Fibroblast of mammary gland (primary cell): ENCODE measurements around the gene CLEC3A.
A peak's percentile ranks its signal among the peaks of the same experiment; 100 is the strongest.

ENCODE experiments used
- DNase-seq: peaks from one replicate; pipeline ENCODE4 v3.0.0-alpha.2; 2010; ENCODE audit warnings: low read depth
- H3K4me3 ChIP-seq: 2 replicates; pipeline ENCODE4 v1.5.1; 2011; ENCODE audit warnings: low read depth, mild to moderate bottlenecking, low read length, moderate library complexity; ENCODE audit not compliant: control insufficient read depth
- TF ChIP-seq, protein P1 (sequence below): conservative IDR thresholded peaks from 2 replicates; pipeline ENCODE4 v1.5.1; 2011; ENCODE audit warnings: low read depth, low read length, inconsistent platforms; ENCODE audit not compliant: control insufficient read depth, insufficient read depth

The CLEC3A gene

DNA sequence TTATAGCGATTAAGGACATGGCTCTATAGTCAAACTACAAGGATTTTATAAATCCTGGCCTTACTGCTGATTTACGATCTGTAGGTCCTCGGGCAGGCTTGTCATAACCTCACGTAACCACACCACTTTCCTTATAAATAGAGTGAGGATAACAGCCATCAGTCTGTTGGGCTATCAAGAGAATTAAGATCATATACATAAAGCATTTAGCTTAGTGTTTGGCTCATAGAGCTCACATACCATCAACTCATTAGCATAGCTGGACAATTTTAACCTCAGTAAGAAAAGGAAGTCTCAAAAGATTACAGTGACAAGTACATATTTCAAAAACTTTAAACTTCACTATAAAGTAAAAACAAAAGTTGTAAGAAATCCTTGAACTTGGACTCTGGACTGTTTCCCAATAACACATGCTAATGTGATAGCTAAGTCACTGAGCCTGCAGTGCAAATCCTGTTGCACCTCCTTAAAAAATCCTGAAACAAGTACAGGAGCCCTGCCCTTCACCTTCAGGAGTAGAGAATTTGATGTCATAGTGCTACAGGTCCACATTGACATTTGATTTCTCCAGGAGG is 20.8 kb upstream of the CLEC3A start:
- TF ChIP-seq, protein P1, sequence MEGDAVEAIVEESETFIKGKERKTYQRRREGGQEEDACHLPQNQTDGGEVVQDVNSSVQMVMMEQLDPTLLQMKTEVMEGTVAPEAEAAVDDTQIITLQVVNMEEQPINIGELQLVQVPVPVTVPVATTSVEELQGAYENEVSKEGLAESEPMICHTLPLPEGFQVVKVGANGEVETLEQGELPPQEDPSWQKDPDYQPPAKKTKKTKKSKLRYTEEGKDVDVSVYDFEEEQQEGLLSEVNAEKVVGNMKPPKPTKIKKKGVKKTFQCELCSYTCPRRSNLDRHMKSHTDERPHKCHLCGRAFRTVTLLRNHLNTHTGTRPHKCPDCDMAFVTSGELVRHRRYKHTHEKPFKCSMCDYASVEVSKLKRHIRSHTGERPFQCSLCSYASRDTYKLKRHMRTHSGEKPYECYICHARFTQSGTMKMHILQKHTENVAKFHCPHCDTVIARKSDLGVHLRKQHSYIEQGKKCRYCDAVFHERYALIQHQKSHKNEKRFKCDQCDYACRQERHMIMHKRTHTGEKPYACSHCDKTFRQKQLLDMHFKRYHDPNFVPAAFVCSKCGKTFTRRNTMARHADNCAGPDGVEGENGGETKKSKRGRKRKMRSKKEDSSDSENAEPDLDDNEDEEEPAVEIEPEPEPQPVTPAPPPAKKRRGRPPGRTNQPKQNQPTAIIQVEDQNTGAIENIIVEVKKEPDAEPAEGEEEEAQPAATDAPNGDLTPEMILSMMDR = no peak
- H3K4me3 ChIP-seq = no peak overlapping the region
- no peak for DNase-seq

DNA sequence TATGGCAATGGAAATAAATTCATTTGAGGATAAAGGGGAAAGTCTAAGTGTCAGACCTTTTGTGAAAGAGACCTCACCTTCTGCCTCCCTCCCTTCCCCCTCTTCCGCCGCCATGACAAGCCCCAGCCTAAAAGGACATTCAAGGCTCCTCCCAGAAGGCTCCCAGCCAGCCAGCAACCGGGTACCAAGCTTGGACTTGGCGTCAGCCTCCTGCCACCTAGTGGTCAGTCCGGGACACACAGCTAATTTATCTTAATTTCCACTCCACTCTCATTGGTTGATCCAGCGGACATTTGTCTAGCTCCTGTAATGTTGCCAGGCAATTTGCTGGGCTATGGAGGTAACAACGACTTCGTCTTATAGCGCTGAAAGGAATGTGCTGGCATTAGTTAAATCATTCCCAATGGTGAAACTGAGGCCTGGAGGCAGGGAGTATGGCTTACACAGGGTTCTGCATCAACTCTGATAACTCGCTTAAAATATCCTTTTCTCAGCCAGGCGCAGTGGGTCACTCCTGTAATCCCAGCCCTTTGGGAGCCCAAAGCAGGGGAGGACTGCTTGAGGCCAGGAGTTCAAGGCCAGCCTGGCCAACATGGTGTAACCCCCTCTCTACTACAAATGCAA is 19.3 kb upstream of the CLEC3A start:
- peak; percentile 87 for DNase-seq
- no peak overlapping the region for H3K4me3 ChIP-seq
- TF ChIP-seq, protein P1 = peak; percentile 82

GRCh38 chr16:78004517-78004916 is 17.8 kb upstream of the CLEC3A start:
- H3K4me3 ChIP-seq = no peak overlapping the region
- TF ChIP-seq, protein P1 = no peak
- no peak for DNase-seq

DNA sequence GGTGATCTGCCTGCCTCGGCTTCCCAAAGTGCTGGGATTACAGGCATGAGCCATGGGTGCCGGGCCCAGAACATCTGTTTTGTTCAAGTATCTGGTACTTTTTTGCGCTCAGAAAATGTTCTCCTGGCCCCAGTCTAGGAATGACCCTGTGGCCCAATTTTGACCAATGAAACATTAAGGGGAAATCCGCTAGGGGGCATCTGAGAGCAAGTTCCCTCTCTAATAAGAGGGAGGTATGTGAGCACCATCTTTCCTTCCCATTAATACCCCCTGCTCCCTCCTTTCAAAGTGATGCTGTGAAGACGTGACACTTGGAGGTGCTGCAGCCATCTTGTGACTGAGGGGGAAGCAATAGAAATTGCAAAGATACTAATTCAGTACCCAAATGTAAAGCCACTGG is 16.5 kb upstream of the CLEC3A start:
- peak; percentile 4 for DNase-seq
- H3K4me3 ChIP-seq = no peak overlapping the region
- TF ChIP-seq, protein P1 = peak; percentile 24

DNA sequence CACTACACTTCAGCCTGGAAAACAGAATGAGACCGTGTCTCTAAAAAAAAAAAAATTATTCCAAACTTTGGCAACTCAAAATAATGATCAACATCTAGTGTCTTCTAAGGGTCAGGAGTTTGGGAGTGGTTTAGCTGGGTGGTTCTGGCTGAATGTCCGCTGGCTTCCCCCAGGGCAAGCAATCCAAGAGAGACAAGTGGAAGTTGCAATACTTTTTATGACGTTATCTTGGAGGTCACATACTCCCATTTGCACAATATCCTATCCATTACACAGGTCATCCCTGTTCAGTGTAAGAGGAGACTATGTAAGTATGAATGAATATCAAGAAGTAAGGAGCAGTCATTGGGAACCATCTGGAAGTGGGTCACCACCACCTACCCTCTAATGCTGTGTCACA is 15.2 kb upstream of the CLEC3A start:
- TF ChIP-seq, protein P1 = no peak
- DNase-seq = no peak

GRCh38 chr16:78024159-78024558 is 1.8 kb downstream of the CLEC3A start:
- H3K4me3 ChIP-seq = no peak overlapping the region
- DNase-seq = no peak
- TF ChIP-seq, protein P1 = no peak

More for the DNA sequence above, 15.2 kb upstream of the CLEC3A start:
- H3K4me3 ChIP-seq = no peak overlapping the region

DNA sequence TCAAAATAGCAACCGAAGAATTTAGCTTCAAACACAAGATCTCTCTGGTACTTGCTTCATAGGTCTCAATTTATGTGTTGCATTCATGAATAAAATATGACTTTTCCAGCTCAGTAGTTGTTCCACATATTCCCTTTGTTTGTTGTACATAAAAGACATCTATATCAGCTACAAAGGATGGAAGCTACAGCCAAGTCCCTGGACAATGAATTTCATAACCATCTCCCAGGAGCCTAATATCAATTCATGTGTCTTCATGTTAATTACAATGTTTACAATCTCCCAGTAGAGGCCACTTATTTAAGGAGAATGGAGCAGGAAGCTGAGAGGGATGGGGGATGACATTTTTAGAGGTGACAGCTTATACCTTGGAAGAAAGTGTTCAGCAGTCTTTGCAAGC is 3.3 kb downstream of the CLEC3A start:
- no peak for DNase-seq
- TF ChIP-seq, protein P1 = no peak
- no peak overlapping the region for H3K4me3 ChIP-seq
